MM.1S (cell line): ENCODE measurements around the gene PSMA2.

ENCODE experiments used
- DNase-seq: peaks from one replicate; pipeline ENCODE4 v3.0.0-alpha.2; 2015
- H2AFZ ChIP-seq: fragments of 300-600 bp; sonication (generic); 2 replicates; pipeline ENCODE4 v1.6.0; 2016; ENCODE audit warnings: antibody characterized with exemption, low read length
- H3F3A ChIP-seq: fragments of 300-600 bp; sonication (generic); 2 replicates; pipeline ENCODE4 v1.6.1; 2016; ENCODE audit warnings: mild to moderate bottlenecking, antibody characterized with exemption, low read length, moderate library complexity, mixed read lengths; ENCODE audit not compliant: insufficient read depth
- H3K27ac ChIP-seq: fragments of 300-600 bp; sonication (generic); 2 replicates; pipeline ENCODE4 v1.5.1; 2016; ENCODE audit warnings: mild to moderate bottlenecking, low read length
- H3K27me3 ChIP-seq: fragments of 300-600 bp; sonication (generic); replicated peaks from 2 replicates; pipeline ENCODE4 v1.6.0; 2016; ENCODE audit warnings: low read length; ENCODE audit not compliant: insufficient read depth
- H3K36me3 ChIP-seq: fragments of 300-600 bp; sonication (generic); replicated peaks from 2 replicates; pipeline ENCODE4 v1.6.1; 2016; ENCODE audit warnings: mild to moderate bottlenecking, low read length, mixed read lengths; ENCODE audit not compliant: insufficient read depth
- H3K4me1 ChIP-seq: fragments of 300-600 bp; sonication (generic); 2 replicates; pipeline ENCODE4 v1.6.1; 2016; ENCODE audit warnings: low read length, mixed read lengths
- H3K4me2 ChIP-seq: fragments of 300-600 bp; sonication (generic); 2 replicates; pipeline ENCODE4 v1.6.0; 2016; ENCODE audit warnings: low read depth, low read length
- H3K4me3 ChIP-seq: fragments of 300-600 bp; sonication (generic); 2 replicates; pipeline ENCODE4 v1.5.1; 2016; ENCODE audit warnings: low read length, mixed read lengths
- H3K79me2 ChIP-seq: fragments of 300-600 bp; sonication (generic); 2 replicates; pipeline ENCODE4 v1.6.1; 2016; ENCODE audit warnings: mixed run types, low read length, mixed read lengths
- H3K9ac ChIP-seq: fragments of 300-600 bp; sonication (generic); 2 replicates; pipeline ENCODE4 v1.6.1; 2016; ENCODE audit warnings: low read length, mixed read lengths
- H3K9me2 ChIP-seq: fragments of 300-600 bp; sonication (generic); replicated peaks from 2 replicates; pipeline ENCODE4 v1.6.1; 2016; ENCODE audit warnings: mild to moderate bottlenecking, low read length, mixed read lengths; ENCODE audit not compliant: insufficient read depth
- H3K9me3 ChIP-seq: fragments of 300-600 bp; sonication (generic); replicated peaks from 2 replicates; pipeline ENCODE4 v1.6.1; 2016; ENCODE audit warnings: mild to moderate bottlenecking, low read length, mixed read lengths; ENCODE audit not compliant: insufficient read depth
- H4K20me1 ChIP-seq: fragments of 300-600 bp; sonication (generic); 2 replicates; pipeline ENCODE4 v1.6.1; 2016; ENCODE audit warnings: mild to moderate bottlenecking, low read length, moderate library complexity, mixed read lengths; ENCODE audit not compliant: insufficient read depth
- CTCF ChIP-seq: fragments of 300-600 bp; sonication (generic); IDR thresholded peaks from 2 replicates; pipeline ENCODE4 v1.5.1; 2016; ENCODE audit warnings: antibody characterized with exemption, low read length, mixed read lengths
- EZH2 ChIP-seq: fragments of 300-600 bp; sonication (generic); optimal IDR thresholded peaks from 2 replicates; pipeline ENCODE3; 2017; ENCODE audit warnings: low read depth, mild to moderate bottlenecking, antibody characterized with exemption, low read length, mixed read lengths
- EZH2phosphoT487 ChIP-seq: fragments of 300-600 bp; sonication (generic); IDR thresholded peaks from 2 replicates; pipeline ENCODE4 v1.6.1; 2018; ENCODE audit warnings: antibody characterized with exemption, low read length

Gene PSMA2

GRCh38 chr7:42964293-42964692 lies 32.3 kb upstream of the PSMA2 start:
- TF ChIP-seq CTCF (no peak), EZH2phosphoT487 (no peak), EZH2 (no peak)
- Histone ChIP-seq H3K36me3 (no peaks in the 10 kb centered on the region), H3K4me3 (no peak overlapping the region), H3K27ac (no peak overlapping the region), H3F3A (no peaks in the 10 kb centered on the region), H3K9me3 (no peaks in the 10 kb centered on the region), H3K4me2 (no peak overlapping the region), H3K4me1 (peaks cover 5% of the 10 kb centered on the region; the same call in 1 of the 2 replicates), H4K20me1 (no peaks in the 10 kb centered on the region), H3K27me3 (no peaks in the 10 kb centered on the region), H3K9me2 (no peaks in the 10 kb centered on the region), H3K79me2 (no peaks in the 10 kb centered on the region), H2AFZ (no peak overlapping the region), H3K9ac (no peak overlapping the region)
- no peak for DNase-seq

- no peaks in the 10 kb centered on the region for H3K27me3 ChIP-seq
- H2AFZ ChIP-seq, result no peak overlapping the region
- no peaks in the 10 kb centered on the region for H3F3A ChIP-seq
- peaks cover 5% of the 10 kb centered on the region; the same call in 1 of the 2 replicates for H3K4me1 ChIP-seq
- no peak for DNase-seq
- H4K20me1 ChIP-seq, result no peaks in the 10 kb centered on the region
- H3K9me3 ChIP-seq, result no peaks in the 10 kb centered on the region
- TF ChIP-seq EZH2 (no peak), EZH2phosphoT487 (no peak), CTCF (no peak)
- H3K36me3 ChIP-seq, result no peaks in the 10 kb centered on the region
- H3K9me2 ChIP-seq, result no peaks in the 10 kb centered on the region
- H3K9ac ChIP-seq, result no peak overlapping the region
- H3K4me3 ChIP-seq, result no peak overlapping the region
- no peak overlapping the region for H3K4me2 ChIP-seq
- no peak overlapping the region for H3K27ac ChIP-seq
- no peaks in the 10 kb centered on the region for H3K79me2 ChIP-seq
These were observed 29.2 kb upstream of the PSMA2 start for GRCh38 chr7:42961170-42961569.

- Histone ChIP-seq H3K9me2 (no peaks in the 10 kb centered on the region), H4K20me1 (no peaks in the 10 kb centered on the region), H3K9me3 (no peaks in the 10 kb centered on the region), H3F3A (no peaks in the 10 kb centered on the region), H3K36me3 (no peaks in the 10 kb centered on the region), H3K9ac (no peak overlapping the region), H3K27me3 (no peaks in the 10 kb centered on the region), H3K79me2 (no peaks in the 10 kb centered on the region), H2AFZ (no peak overlapping the region), H3K4me1 (peaks cover 5% of the 10 kb centered on the region; the same call in 1 of the 2 replicates), H3K27ac (no peak overlapping the region), H3K4me2 (no peak overlapping the region), H3K4me3 (no peak overlapping the region)
- TF ChIP-seq EZH2 (no peak), CTCF (no peak), EZH2phosphoT487 (no peak)
- no peak for DNase-seq
These were observed 28.8 kb upstream of the PSMA2 start for GRCh38 chr7:42960762-42961161.
